Fibroblast of upper back skin (primary cell): ENCODE data around the gene TGFBR3.

Experiments
- DNase-seq: peaks from one replicate; pipeline ENCODE4 v3.0.0-alpha.2; 2013

Gene TGFBR3

DNA sequence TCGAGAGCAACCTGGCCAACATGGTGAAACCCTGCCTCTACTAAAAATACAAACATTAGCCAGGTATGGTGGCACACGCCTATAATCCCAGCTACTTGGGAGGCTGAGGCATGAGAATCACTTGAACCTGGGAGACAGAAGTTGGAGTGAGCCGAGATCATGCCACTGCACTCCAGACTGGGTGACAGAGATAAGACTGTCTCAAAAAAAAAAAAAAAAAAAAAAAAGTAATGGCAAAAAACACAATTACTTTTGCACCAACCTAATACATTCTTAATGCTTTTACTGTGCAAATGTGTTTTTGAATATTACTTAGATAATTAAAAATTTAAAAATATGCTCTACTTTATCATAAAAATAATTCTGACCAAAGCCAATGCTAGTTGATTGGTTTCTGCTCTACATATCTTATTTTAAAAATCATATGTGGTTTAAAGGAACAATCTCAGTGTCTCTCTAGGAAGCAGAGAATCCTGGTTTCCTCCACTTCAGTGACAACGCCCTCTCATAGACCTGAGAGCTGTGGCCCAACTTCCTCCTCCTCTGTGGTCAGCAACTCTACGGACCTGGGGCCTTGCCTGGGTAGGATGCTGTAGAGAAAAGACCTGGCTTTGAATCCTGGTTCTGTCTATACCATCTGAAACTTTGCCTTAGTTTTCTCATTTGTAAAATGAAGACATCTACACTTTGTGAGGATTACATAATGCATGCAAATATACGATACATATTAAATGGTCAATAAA lies 64.7 kb downstream of the TGFBR3 start:
- no peak for DNase-seq

DNA sequence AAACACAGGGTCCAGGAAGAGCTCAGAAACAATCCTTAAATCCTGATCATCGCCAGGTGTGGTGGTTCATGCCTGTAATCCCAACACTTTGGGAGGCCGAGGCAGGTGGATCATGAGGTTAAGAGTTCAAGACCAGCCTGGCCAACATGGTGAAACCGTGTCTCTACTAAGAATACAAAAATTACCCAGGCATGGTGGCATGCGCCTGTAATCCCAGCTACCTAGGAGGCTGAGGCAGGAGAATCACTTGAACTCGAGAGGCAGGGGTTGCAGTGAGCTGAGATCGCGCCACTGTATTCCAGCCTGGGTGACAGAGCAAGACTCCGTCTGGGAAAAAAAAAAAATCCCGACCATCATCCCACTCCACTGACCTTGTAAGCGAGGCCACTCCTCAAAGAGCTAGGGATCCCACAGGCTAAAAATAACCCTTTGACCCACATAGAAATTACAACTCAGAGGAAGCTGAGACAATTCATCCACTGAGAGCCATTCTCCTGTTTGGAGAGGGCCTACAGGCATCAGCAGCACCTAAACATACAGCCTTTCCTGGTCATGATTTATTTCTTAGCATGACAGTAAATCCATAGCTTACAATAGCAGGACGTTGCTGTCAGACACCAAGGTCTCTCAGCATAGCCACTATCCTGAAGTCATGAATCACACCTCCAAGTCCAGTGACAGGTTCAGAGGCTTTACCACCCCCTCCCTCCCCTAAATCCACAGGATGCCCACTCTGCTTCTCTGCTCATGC lies 66.7 kb downstream of the TGFBR3 start:
- no peak for DNase-seq

DNA sequence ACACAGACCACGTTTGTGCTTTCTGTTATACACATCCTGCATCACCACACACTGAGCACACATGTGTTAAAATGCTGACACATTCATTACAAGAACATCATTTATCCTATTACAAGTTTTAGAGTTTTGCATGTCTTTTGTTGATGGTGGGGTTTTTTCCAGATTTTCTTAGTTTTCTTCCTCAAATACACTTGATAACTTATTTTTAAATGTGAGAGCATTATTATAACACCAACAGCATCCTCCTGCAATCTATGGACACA lies 67.3 kb downstream of the TGFBR3 start:
- DNase-seq, result no peak

DNA sequence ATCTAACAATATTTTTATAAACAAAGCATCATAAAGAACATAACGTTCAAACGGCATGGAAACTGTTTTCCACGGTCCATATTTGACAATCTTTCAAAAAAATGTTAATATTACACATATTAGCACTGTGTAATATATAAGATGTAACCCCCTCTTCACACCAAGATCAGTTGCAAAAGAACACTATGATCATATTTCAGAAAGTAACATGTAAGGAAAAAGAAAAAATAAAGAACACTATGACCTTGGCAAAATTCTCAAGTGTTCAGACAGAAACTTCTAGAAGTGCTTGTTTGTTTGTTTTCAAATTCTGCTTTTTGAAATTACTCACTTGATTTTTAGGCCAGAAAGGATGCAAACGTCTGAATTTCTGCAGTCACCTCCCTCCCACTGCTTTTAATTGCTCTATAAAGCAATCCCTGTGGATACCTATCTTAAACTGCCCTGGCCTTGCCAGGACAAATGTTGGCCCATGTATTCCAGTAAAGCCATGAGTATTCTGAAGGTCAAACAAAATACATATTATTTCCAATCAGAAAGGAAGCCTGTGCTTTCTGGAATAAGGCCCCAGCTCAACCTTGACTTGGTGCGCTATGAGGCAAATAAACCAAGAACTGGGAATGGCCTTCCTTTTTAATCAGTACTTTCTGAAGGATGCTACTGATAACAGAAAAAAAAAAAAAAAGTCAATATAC lies 68.6 kb downstream of the TGFBR3 start:
- no peak for DNase-seq

GRCh38 chr1:91816031-91816430 lies 69.9 kb downstream of the TGFBR3 start:
- no peak for DNase-seq

DNA sequence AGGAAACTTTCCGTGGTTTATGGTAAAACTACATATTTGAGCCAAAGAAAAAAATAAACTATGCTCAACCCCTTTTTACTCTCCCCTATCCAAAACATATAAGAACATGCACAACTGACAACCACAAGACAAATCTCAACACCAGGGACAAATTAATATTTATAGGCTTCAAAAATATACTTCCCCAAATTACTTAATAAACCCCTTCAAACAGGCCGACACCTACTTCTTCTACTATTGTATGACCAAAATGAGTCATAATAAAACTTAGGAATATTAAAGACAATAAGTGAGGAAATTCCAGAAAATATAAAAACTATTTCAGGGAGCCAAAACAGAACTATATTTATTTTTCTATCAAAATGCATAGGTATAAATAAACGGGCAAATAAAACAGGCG lies 71.5 kb downstream of the TGFBR3 start:
- no peak for DNase-seq

DNA sequence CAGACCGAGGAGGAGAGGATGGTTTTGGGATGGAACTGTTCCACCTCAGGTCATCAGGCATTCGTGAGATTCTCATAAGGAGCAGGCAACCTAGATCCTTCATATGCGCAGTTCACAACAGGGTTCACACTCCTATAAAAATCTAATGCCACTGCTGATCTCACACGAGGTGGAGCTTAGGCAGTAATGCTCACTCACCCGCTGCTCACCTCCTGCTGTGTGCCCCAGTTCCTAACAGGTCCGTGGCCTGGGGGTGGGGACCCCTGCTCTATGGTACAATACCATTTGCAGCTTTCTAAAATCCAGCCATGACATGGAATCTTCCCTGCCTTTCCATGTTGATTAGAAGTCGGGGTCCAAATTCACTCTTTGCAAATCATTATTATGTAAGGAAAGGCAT lies 72.1 kb downstream of the TGFBR3 start:
- DNase-seq, result no peak

DNA sequence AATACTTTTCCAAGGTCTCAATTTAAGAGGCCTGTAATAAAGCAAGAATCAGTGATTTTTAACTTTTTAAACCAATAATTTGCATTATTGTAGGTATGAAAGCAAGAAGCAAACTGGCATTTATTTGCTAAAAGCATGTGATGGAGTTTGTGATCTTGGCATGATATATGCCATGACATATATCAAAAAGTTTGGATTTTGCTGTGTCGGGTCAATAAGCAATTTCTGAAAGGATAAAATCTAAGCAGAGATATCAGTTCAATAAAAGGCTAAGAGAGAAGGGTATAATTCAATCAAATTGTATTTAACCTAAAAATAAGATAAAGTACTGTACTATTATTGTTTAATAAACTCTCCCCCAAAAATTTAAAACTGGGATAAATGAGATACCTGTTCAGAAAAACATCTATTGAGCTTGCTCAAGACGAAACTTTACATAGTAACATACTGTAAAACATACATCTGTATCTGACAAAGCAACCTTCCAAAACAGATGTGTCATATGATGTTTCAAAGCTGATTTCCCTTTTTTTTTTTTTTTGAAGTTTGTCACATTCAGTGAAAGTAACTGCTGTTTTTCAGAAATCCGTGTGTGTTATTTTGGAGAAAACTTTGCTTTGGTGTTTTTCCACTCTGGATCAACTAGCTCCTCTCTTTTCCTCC lies 74.5 kb downstream of the TGFBR3 start:
- no peak for DNase-seq

GRCh38 chr1:91809317-91809716 lies 76.6 kb downstream of the TGFBR3 start:
- peak; percentile 78 for DNase-seq

DNA sequence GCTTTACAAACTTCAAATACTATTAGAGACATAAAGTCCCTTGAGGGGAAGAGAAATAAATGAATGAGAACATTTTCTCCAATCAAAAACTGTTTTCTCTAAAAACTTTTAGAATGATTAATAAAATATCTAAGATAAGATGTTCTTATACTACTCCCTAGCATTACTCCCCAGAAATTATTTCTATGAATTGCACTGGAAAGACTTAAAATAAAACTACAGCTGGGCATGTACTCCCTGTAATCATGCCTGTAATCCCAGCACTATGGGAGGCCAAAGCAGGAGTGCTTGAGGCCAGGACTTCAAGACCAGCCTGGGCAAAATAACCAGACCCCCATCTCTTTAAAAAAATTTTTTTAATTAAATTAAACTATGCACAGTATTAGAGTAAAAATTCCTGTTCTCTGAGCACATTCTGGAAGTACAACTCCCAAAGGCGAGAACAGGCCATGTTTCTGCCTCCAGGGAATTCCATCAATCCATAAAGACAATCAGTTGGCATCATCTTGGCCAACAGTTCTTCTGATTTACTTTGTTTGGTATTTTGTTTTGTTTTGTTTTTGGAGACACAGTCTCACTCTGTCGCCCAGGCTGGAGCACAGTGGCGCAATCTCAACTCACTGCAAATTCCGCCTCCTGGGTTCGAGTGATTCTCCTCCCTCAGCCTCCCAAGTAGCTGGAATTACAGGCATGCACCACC lies 77.9 kb downstream of the TGFBR3 start:
- DNase-seq, result no peak

DNA sequence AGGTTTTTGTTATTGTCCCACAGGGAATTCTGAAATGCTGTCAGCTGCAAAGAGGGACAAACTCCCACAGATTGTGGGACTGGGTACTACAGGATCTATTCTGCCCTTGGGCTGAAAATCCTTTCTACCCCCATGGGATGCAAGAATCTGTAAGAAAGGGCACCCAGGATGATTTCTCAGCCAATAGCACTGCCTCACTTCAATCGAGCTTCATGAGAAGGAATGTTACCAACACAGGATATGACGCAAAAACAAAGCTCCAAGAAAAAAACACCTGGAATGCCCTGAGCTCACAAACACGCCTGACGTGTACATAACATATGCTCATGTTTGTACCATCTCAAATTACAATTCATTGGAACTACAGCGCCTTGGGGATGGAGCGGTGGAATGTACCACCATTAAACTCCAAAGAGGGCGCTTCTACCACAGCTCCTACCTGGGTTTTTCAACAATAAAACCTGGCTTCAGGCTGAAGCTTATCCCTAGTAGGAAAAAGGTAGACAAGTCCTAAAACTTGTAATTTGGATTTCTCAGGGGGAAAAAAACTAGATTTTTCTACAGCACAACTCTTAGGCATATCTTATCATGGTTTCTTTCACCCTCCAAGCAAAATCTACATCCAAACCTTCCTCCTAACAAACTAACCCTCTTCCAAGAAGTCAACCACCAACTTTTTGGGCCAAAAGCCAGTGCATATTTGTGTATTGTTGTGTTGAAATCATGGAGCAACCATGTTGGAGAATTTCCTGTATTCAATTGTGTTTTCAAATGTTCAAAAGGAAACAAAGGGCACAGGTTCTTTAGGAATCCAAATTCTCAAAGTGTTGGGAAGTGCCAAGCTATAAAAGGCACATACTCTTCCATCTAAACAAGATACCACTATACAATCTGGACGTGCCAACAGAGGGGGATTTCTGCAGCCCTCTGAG lies 78.9 kb downstream of the TGFBR3 start:
- peak; percentile 85 for DNase-seq

DNA sequence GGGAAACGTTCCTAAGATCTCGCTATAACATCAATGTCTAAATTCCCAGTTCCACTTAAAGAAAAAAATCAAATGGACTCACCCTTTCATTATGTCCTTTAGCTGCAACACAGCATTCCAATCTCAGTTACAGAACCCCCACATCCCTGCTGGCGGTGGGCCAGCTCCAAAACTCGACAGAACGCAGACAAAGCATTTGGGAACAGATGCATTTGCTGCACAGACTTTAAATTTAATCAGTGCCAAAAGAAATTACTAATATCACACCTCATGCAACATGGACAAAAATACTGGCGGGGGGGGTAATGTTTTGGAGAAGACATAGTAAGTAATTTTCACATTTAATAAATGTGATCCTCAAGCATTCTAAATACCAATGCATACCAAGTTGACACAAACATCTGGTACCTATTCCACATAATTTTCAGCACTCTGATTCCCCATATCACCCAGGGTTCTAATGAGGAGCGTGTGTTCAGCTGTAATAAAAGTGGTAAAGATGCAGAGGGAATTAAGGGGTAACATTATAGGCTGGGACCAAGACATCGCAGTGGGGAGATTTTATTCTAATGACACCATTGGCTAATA lies 79.7 kb downstream of the TGFBR3 start:
- peak; percentile 82 for DNase-seq

DNA sequence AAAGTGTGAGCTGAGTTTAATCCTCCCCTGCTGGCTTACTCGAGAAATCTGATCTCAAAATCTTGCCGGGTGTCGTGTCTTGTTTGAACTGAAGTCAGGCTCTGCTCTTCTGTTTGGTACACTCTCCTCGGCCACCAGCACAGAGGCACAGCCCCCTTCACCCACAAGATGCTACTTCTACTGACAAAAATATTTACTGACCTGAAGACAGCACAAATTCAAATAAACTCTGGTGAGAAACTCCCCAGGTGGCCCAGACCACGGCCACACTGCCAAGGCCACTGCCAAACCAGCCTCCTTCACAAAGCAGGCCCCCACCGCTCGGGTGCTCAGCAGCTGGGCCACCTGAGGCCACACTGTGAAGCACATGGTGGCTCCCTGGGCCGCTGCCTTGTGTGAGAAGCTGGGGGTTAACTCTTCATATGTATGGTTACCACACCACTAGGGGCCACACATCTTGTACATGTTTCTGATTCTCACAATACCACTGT lies 80.6 kb downstream of the TGFBR3 start:
- peak; percentile 24 for DNase-seq

DNA sequence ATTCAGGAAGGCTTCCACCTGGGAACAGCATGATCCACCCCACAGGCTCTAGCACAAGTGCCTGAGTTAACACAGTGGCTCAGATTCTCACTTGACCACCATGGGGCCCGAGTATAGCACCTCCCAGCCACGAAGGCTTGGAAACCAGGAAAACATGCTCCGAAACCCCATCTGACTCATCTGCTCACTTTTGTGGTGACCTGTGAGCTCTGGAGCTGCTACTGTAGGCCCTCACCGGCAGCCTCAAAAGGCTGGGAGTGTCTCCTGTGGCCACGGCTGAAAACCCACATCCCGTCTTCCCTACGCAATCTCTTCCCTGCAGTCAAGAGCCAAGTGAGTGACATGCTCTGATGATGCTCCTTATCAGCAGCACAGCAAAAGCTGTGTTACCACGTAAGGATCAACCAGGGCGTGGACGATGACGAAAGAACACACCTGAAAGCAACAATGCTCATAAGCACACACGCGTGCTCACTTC lies 81.4 kb downstream of the TGFBR3 start:
- DNase-seq, result peak; percentile 89

DNA sequence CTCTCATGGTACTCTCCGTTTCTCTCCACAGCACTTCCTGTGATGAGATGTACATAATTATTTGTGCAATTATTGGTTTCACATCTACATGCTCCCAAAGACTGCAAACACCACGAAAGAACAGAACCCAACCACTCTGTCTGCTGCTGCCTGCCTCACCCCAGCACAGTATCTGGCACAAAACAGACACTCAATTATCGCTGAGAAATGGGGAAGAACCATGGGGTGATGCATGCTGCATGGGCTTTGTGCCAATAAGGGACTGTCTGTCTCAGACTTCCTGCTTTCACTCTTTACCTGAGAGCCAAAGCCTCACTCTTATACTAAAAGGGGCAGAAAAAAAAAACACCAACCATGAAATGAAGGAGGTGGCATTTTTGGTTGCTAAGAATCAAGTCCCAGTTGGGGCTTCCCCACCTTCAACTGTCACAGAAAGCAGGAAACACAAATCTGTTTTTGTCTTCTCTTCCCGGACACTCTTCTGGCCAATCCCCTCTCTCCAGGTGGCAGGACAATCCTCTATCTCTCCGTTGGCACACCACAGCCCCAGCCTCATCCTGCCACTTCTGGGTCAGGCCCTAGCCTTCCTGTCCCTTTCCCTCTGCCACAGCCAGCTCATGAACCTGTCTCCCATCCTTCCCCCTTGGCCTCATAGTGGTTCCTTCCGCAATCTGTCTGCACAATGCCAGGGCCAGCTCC lies 82.0 kb downstream of the TGFBR3 start:
- DNase-seq, result no peak

- DNase-seq, result no peak
Measured at GRCh38 chr1:91803123-91803522, 82.8 kb downstream of the TGFBR3 start.

DNA sequence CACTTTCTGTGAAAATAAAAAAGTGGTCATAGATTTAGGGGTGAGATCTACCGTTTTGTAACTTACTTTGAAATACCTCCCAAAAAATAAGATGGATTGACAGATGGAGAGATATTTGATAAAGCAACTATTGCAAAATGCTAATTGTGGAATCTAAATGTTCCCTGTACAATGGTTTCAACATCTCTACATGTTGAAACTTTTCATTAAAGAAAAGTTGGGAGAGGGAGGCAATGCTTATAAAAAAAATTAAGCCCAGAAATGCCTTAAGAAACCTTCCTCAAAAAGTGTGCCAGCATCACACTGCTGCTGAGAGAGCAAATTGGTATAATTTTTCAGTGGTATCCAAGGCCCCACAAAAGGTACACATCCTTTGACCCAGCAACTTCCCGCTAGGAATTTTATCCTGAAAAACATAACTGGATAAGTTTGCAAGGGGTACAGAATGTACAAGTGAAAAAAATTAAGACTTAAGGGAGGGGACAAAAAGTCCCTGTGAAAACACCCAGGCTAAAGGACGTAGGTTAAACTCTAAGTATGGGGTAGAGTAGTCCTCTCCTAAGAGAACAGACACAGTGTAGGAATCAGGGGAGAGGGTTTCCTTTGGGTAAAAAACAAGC lies 84.3 kb downstream of the TGFBR3 start:
- no peak for DNase-seq

- no peak for DNase-seq
Measured at GRCh38 chr1:91799863-91800262, 86.1 kb downstream of the TGFBR3 start.

DNA sequence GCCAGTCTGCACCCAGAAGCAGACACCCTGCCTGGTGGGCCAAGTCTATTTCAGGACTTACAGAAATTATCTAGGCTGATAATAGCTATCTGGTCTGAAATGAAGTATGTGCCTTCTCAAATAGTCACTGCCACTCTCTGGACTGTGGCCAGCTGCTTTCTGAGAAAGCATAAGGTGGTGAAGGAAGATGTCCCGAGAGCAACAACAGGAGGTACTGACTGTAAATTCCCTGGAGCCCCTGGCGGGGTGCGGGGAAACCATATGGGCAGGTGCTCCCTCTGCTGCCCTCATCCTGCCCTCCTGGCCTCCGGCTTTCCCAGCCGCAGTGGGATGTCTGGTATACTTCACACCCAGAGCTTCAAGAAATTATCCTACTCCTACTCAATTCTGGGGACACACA lies 86.8 kb downstream of the TGFBR3 start:
- no peak for DNase-seq

DNA sequence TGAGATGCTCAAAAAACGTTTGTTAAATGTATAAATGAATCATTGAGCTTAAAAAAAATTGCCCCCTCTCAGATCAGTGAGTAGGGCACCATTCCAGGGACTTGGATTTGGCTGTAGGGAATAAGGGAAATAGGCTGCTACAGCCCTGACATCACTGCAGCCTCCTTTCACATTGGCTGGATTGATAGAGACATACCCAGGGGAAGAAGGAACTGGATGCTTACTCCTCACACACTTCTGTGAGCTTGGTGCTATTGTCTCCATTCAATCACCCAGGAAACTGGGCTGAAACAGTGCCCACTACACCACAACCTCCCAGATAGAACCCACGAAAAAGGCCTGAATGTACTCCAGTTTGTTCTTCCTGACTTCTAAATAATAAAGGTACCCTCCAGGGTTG lies 87.2 kb downstream of the TGFBR3 start:
- DNase-seq, result no peak
